SK-N-SH (cell line): ENCODE data around the gene DEPDC5. TPM values are rescaled to one million over a fixed set of nuclear protein-coding genes. Genes with fewer than 3 reads are reported as not detected.

Experiments
- CTCF ChIA-PET: fragments of 300-600, 350-600 bp; formaldehyde crosslinking; extraction: SDS; loops from one replicate; lab custom pipeline; 2021; lab: Yijun Ruan, JAX
- POLR2A ChIA-PET: fragments of 350-600 bp; sonication (Branson Sonifier 250); formaldehyde crosslinking; extraction: SDS; loops from one replicate; lab custom pipeline; 2020; ENCODE audit warnings: antibody characterized with exemption, inconsistent platforms; lab: Yijun Ruan, JAX
- DNase-seq: peaks from one replicate; pipeline ENCODE4 v3.0.0; 2012
- H2AFZ ChIP-seq: fragments of 200-600 bp; sonication (generic); 2 replicates; pipeline ENCODE4 v1.8.1; 2016; ENCODE audit warnings: antibody characterized with exemption, mild to moderate bottlenecking, low read depth
- H3F3A ChIP-seq: fragments of 200-600 bp; sonication (generic); replicated peaks from 2 replicates; pipeline ENCODE3; 2016; ENCODE audit warnings: antibody characterized with exemption, mild to moderate bottlenecking; ENCODE audit not compliant: insufficient read depth
- H3K27ac ChIP-seq, 2 experiments: fragments of 200-500 bp in 1 of 2; fragments of 200-600 bp in 1 of 2; sonication (Bioruptor generic) in 1 of 2; sonication (generic), shearing (Covaris generic) in 1 of 2; 2 replicates each; pipeline versions ENCODE4 v1.5.1 to v1.6.1; 2014 to 2016; ENCODE audit warnings: low read depth in 2 of 2, inconsistent platforms in 1 of 2, low read length in 1 of 2, mild to moderate bottlenecking in 1 of 2, mixed read lengths in 1 of 2
- H3K27me3 ChIP-seq: fragments of 200-600 bp; sonication (generic), shearing (Covaris generic); 2 replicates; pipeline ENCODE4 v1.6.1; 2016; ENCODE audit warnings: mixed run types; ENCODE audit not compliant: insufficient read depth
- H3K36me3 ChIP-seq, 2 experiments: fragments of 200-500 bp in 1 of 2; fragments of 200-600 bp in 1 of 2; sonication (Bioruptor generic) in 1 of 2; sonication (generic) in 1 of 2; replicated peaks in 1 of 2; 2 replicates each; pipeline versions ENCODE3 to v1.5.1; 2014 to 2016; ENCODE audit warnings: low read length in 1 of 2, mild to moderate bottlenecking in 1 of 2; ENCODE audit not compliant: insufficient read depth in 2 of 2, control insufficient read depth in 1 of 2
- H3K4me1 ChIP-seq, 2 experiments: fragments of 200-500 bp in 1 of 2; fragments of 200-600 bp in 1 of 2; sonication (Bioruptor generic) in 1 of 2; sonication (generic), shearing (Covaris generic) in 1 of 2; 2 replicates each; pipeline versions ENCODE4 v1.5.1 to v1.6.1; 2014 to 2016; ENCODE audit warnings: low read depth in 1 of 2, low read length in 1 of 2, mixed run types in 1 of 2; ENCODE audit not compliant: insufficient read depth in 2 of 2, control insufficient read depth in 1 of 2
- H3K4me2 ChIP-seq: fragments of 200-600 bp; sonication (generic), shearing (Covaris generic); 2 replicates; pipeline ENCODE4 v1.6.1; 2017; ENCODE audit warnings: mixed run types
- H3K4me3 ChIP-seq, 2 experiments: fragments of 200-500 bp in 1 of 2; fragments of 200-600 bp in 1 of 2; sonication (Bioruptor generic) in 1 of 2; sonication (generic), shearing (Covaris generic) in 1 of 2; 2 replicates each; pipeline versions ENCODE4 v1.5.1 to v1.8.1; 2014 to 2016; ENCODE audit warnings: low read depth in 2 of 2, inconsistent platforms in 1 of 2, low read length in 1 of 2, mild to moderate bottlenecking in 1 of 2, mixed read lengths in 1 of 2, moderate library complexity in 1 of 2
- H3K79me2 ChIP-seq: fragments of 200-600 bp; sonication (generic); 2 replicates; pipeline ENCODE4 v1.8.1; 2017; ENCODE audit warnings: mild to moderate bottlenecking; ENCODE audit not compliant: insufficient read depth
- H3K9ac ChIP-seq: fragments of 200-600 bp; sonication (generic); 2 replicates; pipeline ENCODE4 v1.6.1; 2017; ENCODE audit warnings: mixed run types
- H3K9me2 ChIP-seq: fragments of 200-600 bp; sonication (generic); 2 replicates; pipeline ENCODE4 v1.6.1; 2017; ENCODE audit warnings: mixed run types
- H3K9me3 ChIP-seq: fragments of 200-600 bp; sonication (generic); 2 replicates; pipeline ENCODE4 v1.6.1; 2017; ENCODE audit warnings: mixed run types, mild to moderate bottlenecking, moderate library complexity
- H4K20me1 ChIP-seq: fragments of 200-600 bp; sonication (generic); 2 replicates; pipeline ENCODE4 v1.6.1; 2017; ENCODE audit warnings: mild to moderate bottlenecking, mixed run types; ENCODE audit not compliant: insufficient read depth
- CTCF ChIP-seq: fragments of 200-600 bp; sonication (generic); IDR thresholded peaks from 2 replicates; pipeline ENCODE4 v1.6.1; 2017; ENCODE audit warnings: antibody characterized with exemption, mild to moderate bottlenecking, moderate library complexity
- ELF1 ChIP-seq: IDR thresholded peaks from 2 replicates; pipeline ENCODE4 v1.4.0; 2012
- EP300 ChIP-seq, 2 experiments: IDR thresholded peaks; 2 replicates each; pipeline versions ENCODE4 v1.4.0 to v1.6.1; 2012; ENCODE audit warnings: borderline replicate concordance in 1 of 2, low read depth in 1 of 2, low read length in 1 of 2
- FOXM1 ChIP-seq: IDR thresholded peaks from 2 replicates; pipeline ENCODE4 v1.4.0; 2012; ENCODE audit warnings: low read depth, mild to moderate bottlenecking
- MXI1 ChIP-seq: IDR thresholded peaks from 2 replicates; pipeline ENCODE4 v1.6.1; 2012; ENCODE audit warnings: mild to moderate bottlenecking, low read depth, low read length, improper control_type of control experiment
- RAD21 ChIP-seq: IDR thresholded peaks from 2 replicates; pipeline ENCODE4 v1.6.1; 2012; ENCODE audit warnings: mild to moderate bottlenecking, low read length
- RCOR1 ChIP-seq: fragments of 150-350 bp; IDR thresholded peaks from 2 replicates; pipeline ENCODE4 v1.6.1; 2017; ENCODE audit warnings: antibody characterized with exemption, low read length
- REST ChIP-seq: IDR thresholded peaks from 2 replicates; pipeline ENCODE4 v1.6.1; 2012; ENCODE audit warnings: mild to moderate bottlenecking, low read depth, low read length, moderate library complexity
- TAF1 ChIP-seq: IDR thresholded peaks from 2 replicates; pipeline ENCODE4 v1.6.1; 2012; ENCODE audit warnings: low read depth, mild to moderate bottlenecking, low read length, moderate library complexity, borderline replicate concordance
- USF2 ChIP-seq: fragments of 150-350 bp; IDR thresholded peaks from 2 replicates; pipeline ENCODE4 v1.6.1; 2017; ENCODE audit warnings: antibody characterized with exemption, low read length, low read depth, borderline replicate concordance
- WGBS: methylation state at CpG from one replicate; pipeline ENCODE4 v1.1.6; 2017; ENCODE audit warnings: low lambda C conversion rate; 5-methylcytosine and 5-hydroxymethylcytosine counted together
- polyA plus RNA-seq, 3 experiments: library from polyadenylated mRNA; depleted of rRNA; stranded (reverse); fragments of >200 nt; gene quantifications; 2 replicates each; pipeline ENCODE4 v1.2.3, GENCODE V29; 2012
- TF ChIP-seq, protein P1 (sequence below): IDR thresholded peaks from 2 replicates; pipeline ENCODE4 v1.4.0; 2012; ENCODE audit warnings: low read depth
- TF ChIP-seq, protein P2 (sequence below): IDR thresholded peaks from 2 replicates; pipeline ENCODE4 v1.4.0; 2012; ENCODE audit warnings: low read depth, borderline replicate concordance

The DEPDC5 gene
- polyA plus RNA-seq, 1 of the 3 experiments (the other 2 are of a cell fraction), result 7.8 TPM

- no peak overlapping the region for H3K27ac ChIP-seq
- WGBS, result 96% methylated on average over 5 of the region's 5 CpGs
- ChIA-PET POLR2A (no interaction called here), CTCF (interaction anchor here (1.4 kb wide), 1 partner anchor 276 kb away, joined by 5 read pairs; no protein-coding TSS in a partner anchor)
- H3K4me2 ChIP-seq, result no peak overlapping the region
- H3F3A ChIP-seq, result peaks cover under 1% of the 10 kb centered on the region
- peaks cover 2 to 8% of the 10 kb centered on the region in 2 experiments for H3K36me3 ChIP-seq
- no peak overlapping the region for H3K4me3 ChIP-seq
- peaks cover 0 to 21% of the 10 kb centered on the region in 2 experiments; a peak in 3 of 4 replicates for H3K4me1 ChIP-seq
- H3K9ac ChIP-seq, result no peak overlapping the region
- no peaks in the 10 kb centered on the region for H3K9me2 ChIP-seq
- no peak overlapping the region for H2AFZ ChIP-seq
- H3K79me2 ChIP-seq, result peaks cover 25% of the 10 kb centered on the region
- no peaks in the 10 kb centered on the region for H3K9me3 ChIP-seq
- H4K20me1 ChIP-seq, result peaks cover 18% of the 10 kb centered on the region
- no peak for DNase-seq
- TF ChIP-seq RAD21 (no peak), CTCF (no peak), TAF1 (no peak), FOXM1 (no peak), MXI1 (no peak), RCOR1 (no peak), USF2 (no peak), REST (no peak), EP300 (IDR thresholded peaks at IDR 0.05; ENCODE audit: borderline replicate concordance in 1 of 2, low read depth in 1 of 2, low read length in 1 of 2) (no peak), ELF1 (no peak)
- TF ChIP-seq, protein P1, sequence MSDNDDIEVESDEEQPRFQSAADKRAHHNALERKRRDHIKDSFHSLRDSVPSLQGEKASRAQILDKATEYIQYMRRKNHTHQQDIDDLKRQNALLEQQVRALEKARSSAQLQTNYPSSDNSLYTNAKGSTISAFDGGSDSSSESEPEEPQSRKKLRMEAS, result no peak
- TF ChIP-seq, protein P2, sequence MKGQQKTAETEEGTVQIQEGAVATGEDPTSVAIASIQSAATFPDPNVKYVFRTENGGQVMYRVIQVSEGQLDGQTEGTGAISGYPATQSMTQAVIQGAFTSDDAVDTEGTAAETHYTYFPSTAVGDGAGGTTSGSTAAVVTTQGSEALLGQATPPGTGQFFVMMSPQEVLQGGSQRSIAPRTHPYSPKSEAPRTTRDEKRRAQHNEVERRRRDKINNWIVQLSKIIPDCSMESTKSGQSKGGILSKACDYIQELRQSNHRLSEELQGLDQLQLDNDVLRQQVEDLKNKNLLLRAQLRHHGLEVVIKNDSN, result no peak
- TF ChIP-seq, all 33 proteins: peak for 0
- H3K27me3 ChIP-seq, result no peaks in the 10 kb centered on the region
These were observed 188.3 kb downstream of the DEPDC5 start for GRCh38 chr22:31942091-31942490.
